CD14-positive monocyte (primary cell): ENCODE data around the gene SERPINA12. TPM values are rescaled to one million over a fixed set of nuclear protein-coding genes. Genes with fewer than 3 reads are reported as not detected.

Experiments used
- DNase-seq, 3 donors: peaks; one replicate each; pipeline ENCODE4 v3.0.0-alpha.2; 2011 to 2022
- H2AFZ ChIP-seq: 2 replicates; pipeline ENCODE4 v1.6.0; 2012; ENCODE audit warnings: mild to moderate bottlenecking, low read depth, low read length, inconsistent platforms; ENCODE audit not compliant: insufficient read depth, poor library complexity, severe bottlenecking
- H3K27ac ChIP-seq, 2 donors: 1 replicate in 1 of 2; 2 replicates in 1 of 2; pipeline ENCODE4 v1.5.1; 2012 to 2013; ENCODE audit warnings: low read length in 2 of 2, control low read depth in 1 of 2, inconsistent platforms in 1 of 2, low read depth in 1 of 2, mild to moderate bottlenecking in 1 of 2
- H3K27me3 ChIP-seq, 2 donors: one replicate each; pipeline versions ENCODE4 v1.6.0 to v1.6.1; 2011 to 2013; ENCODE audit warnings: low read length in 2 of 2; ENCODE audit not compliant: control insufficient read depth in 2 of 2, insufficient read depth in 2 of 2
- H3K36me3 ChIP-seq, 2 donors: replicated peaks in 1 of 2; 1 replicate in 1 of 2; 2 replicates in 1 of 2; pipeline versions ENCODE4 v1.5.1 to v1.6.1; 2012 to 2013; ENCODE audit warnings: low read length in 2 of 2, control low read depth in 1 of 2, inconsistent platforms in 1 of 2, mild to moderate bottlenecking in 1 of 2; ENCODE audit not compliant: insufficient read depth in 2 of 2, control insufficient read depth in 1 of 2
- H3K4me1 ChIP-seq, 2 donors: 1 replicate in 1 of 2; 2 replicates in 1 of 2; pipeline versions ENCODE4 v1.5.1 to v1.6.1; 2012 to 2013; ENCODE audit warnings: low read length in 2 of 2, control low read depth in 1 of 2, inconsistent platforms in 1 of 2, mild to moderate bottlenecking in 1 of 2, moderate library complexity in 1 of 2; ENCODE audit not compliant: insufficient read depth in 2 of 2, control insufficient read depth in 1 of 2
- H3K4me2 ChIP-seq: replicated peaks from 2 replicates; pipeline ENCODE3; 2012; ENCODE audit warnings: low read length, moderate library complexity, mild to moderate bottlenecking; ENCODE audit not compliant: poor library complexity, severe bottlenecking; ENCODE audit errors: extremely low read depth
- H3K4me3 ChIP-seq, 3 experiments: fragments of 200-600 bp in 1 of 3; sonication (generic) in 1 of 3; replicated peaks in 1 of 3; 1 replicate in 2 of 3; 2 replicates in 1 of 3; pipeline ENCODE4 v1.5.1; 2011 to 2013; ENCODE audit warnings: low read length in 3 of 3, mild to moderate bottlenecking in 3 of 3, control low read depth in 2 of 3, low read depth in 2 of 3, inconsistent platforms in 1 of 3, moderate library complexity in 1 of 3
- H3K79me2 ChIP-seq: 2 replicates; pipeline ENCODE4 v1.6.0; 2012; ENCODE audit warnings: mild to moderate bottlenecking, control low read depth, inconsistent platforms, low read length, moderate library complexity; ENCODE audit not compliant: insufficient read depth
- H3K9ac ChIP-seq: 2 replicates; pipeline ENCODE4 v1.6.0; 2017; ENCODE audit warnings: low read length, mild to moderate bottlenecking; ENCODE audit not compliant: insufficient read depth, poor library complexity, severe bottlenecking
- H3K9me3 ChIP-seq, 2 donors: replicated peaks in 1 of 2; 1 replicate in 1 of 2; 2 replicates in 1 of 2; pipeline versions ENCODE4 v1.5.1 to v1.6.1; 2012 to 2013; ENCODE audit warnings: low read length in 2 of 2, control low read depth in 1 of 2; ENCODE audit not compliant: control insufficient read depth in 1 of 2, insufficient read depth in 1 of 2
- H4K20me1 ChIP-seq: 2 replicates; pipeline ENCODE4 v1.6.0; 2012; ENCODE audit warnings: mild to moderate bottlenecking, low read length, control low read depth, moderate library complexity; ENCODE audit not compliant: insufficient read depth
- H3K27ac Mint-ChIP-seq, 7 donors: one replicate each; pipeline ENCODE4 v1.8.0; 2020; ENCODE audit warnings: mild to moderate bottlenecking in 7 of 7, mixed read lengths in 7 of 7, moderate library complexity in 6 of 7, inconsistent platforms in 2 of 7
- H3K27me3 Mint-ChIP-seq, 3 donors: one replicate each; pipeline ENCODE4 v1.8.0; 2021 to 2022; ENCODE audit warnings: low read depth in 3 of 3, mild to moderate bottlenecking in 3 of 3, mixed read lengths in 3 of 3, moderate library complexity in 3 of 3, inconsistent platforms in 1 of 3
- H3K36me3 Mint-ChIP-seq, 2 donors: one replicate each; pipeline ENCODE4 v1.8.0; 2020; ENCODE audit warnings: mixed read lengths in 2 of 2, inconsistent platforms in 1 of 2, mild to moderate bottlenecking in 1 of 2
- H3K4me1 Mint-ChIP-seq: one replicate; pipeline ENCODE4 v1.8.0; 2020; ENCODE audit warnings: mild to moderate bottlenecking, mixed read lengths
- H3K4me3 Mint-ChIP-seq, 2 donors: one replicate each; pipeline ENCODE4 v1.8.0; 2020; ENCODE audit warnings: mild to moderate bottlenecking in 2 of 2, mixed read lengths in 2 of 2, moderate library complexity in 1 of 2
- H3K9me3 Mint-ChIP-seq, 7 donors: one replicate each; pipeline ENCODE4 v1.8.0; 2020 to 2022; ENCODE audit warnings: mixed read lengths in 7 of 7, mild to moderate bottlenecking in 6 of 7, moderate library complexity in 6 of 7, inconsistent platforms in 2 of 7
- CTCF ChIP-seq: fragments of 200-600 bp; IDR thresholded peaks from one replicate; pipeline ENCODE4 v1.8.0; 2022; ENCODE audit warnings: antibody characterized with exemption, mild to moderate bottlenecking
- WGBS: methylation state at CpG from one replicate; pipeline ENCODE4 v1.1.5; 2013; ENCODE audit warnings: missing lambda C conversion rate; ENCODE audit not compliant: insufficient coverage; 5-methylcytosine and 5-hydroxymethylcytosine counted together
- intact Hi-C, 2 donors: fragments of 100-400 bp; cut with micrococcal nuclease; formaldehyde crosslinking; loops; one replicate each; pipeline versions ENCODE4 v1.15.0 to v1.15.1; 2023
- polyA plus RNA-seq, 3 donors: library from polyadenylated mRNA; depleted of rRNA in 1 of 3; unstranded in 2 of 3; stranded (reverse) in 1 of 3; fragments of 300-500 nt in 2 of 3; fragments of >200 nt in 1 of 3; fragmentation: Illumina TruSeq in 2 of 3; gene quantifications; 1 replicate in 2 of 3; 2 replicates in 1 of 3; pipeline ENCODE4 v1.2.3, GENCODE V29; 2012 to 2021

Gene SERPINA12
- polyA plus RNA-seq, 3 donors, result not detected

GRCh38 chr14:94472842-94473241, 36.4 kb downstream of the SERPINA12 start:
- Histone ChIP-seq H4K20me1 (no peaks in the 10 kb centered on the region), H3K4me3 (no peak overlapping the region), H3K36me3 (no peaks in the 10 kb centered on the region), H3K9me3 (peaks cover 0 to 6% of the 10 kb centered on the region in 2 donors), H2AFZ (no peak overlapping the region), H3K27me3 (no peaks in the 10 kb centered on the region), H3K27ac (no peak overlapping the region), H3K79me2 (no peaks in the 10 kb centered on the region), H3K9ac (no peak overlapping the region), H3K4me2 (no peak overlapping the region), H3K4me1 (peaks cover 3 to 7% of the 10 kb centered on the region in 2 donors)
- Mint-ChIP-seq H3K4me1 (peaks cover 5% of the 10 kb centered on the region), H3K27me3 (peaks cover 3 to 10% (median 8%) of the 10 kb centered on the region in 3 donors), H3K27ac (no peak overlapping the region), H3K4me3 (no peak overlapping the region), H3K9me3 (peaks cover 2 to 10% (median 4%) of the 10 kb centered on the region in 7 donors), H3K36me3 (no peaks in the 10 kb centered on the region)
- intact Hi-C loops, result no loop called here
- no peak for DNase-seq
- WGBS, result 59% methylated on average over 4 of the region's 4 CpGs
- TF ChIP-seq CTCF, result no peak

GRCh38 chr14:94471045-94471444, 38.2 kb downstream of the SERPINA12 start:
- H3K4me1 Mint-ChIP-seq, result peaks cover 5% of the 10 kb centered on the region
- Histone ChIP-seq H2AFZ (no peak overlapping the region), H3K4me2 (no peak overlapping the region), H3K4me1 (peaks cover 3 to 7% of the 10 kb centered on the region in 2 donors), H3K79me2 (no peaks in the 10 kb centered on the region), H3K9ac (no peak overlapping the region), H3K9me3 (no peaks in the 10 kb centered on the region), H3K36me3 (no peaks in the 10 kb centered on the region), H3K27ac (no peak overlapping the region), H3K27me3 (no peaks in the 10 kb centered on the region), H3K4me3 (no peak overlapping the region), H4K20me1 (no peaks in the 10 kb centered on the region)
- WGBS, result no CpG with 5 or more reads among the region's 2 CpGs
- DNase-seq, result no peak
- no peak overlapping the region for H3K27ac Mint-ChIP-seq
- H3K9me3 Mint-ChIP-seq, result peaks cover 2 to 13% (median 3%) of the 10 kb centered on the region in 7 donors
- peaks cover 3 to 8% (median 8%) of the 10 kb centered on the region in 3 donors for H3K27me3 Mint-ChIP-seq
- intact Hi-C loops, result no loop called here
- no peak for TF ChIP-seq CTCF
- no peaks in the 10 kb centered on the region for H3K36me3 Mint-ChIP-seq
- H3K4me3 Mint-ChIP-seq, result no peak overlapping the region
